Uterus (tissue), 4 donors: ENCODE results near the gene MED27. TPM values are rescaled to one million over a fixed set of nuclear protein-coding genes. Genes with fewer than 3 reads are reported as not detected.

Source experiments
- DNase-seq, 2 donors: peaks; one replicate each; pipeline ENCODE4 v3.0.0-alpha.2; 2019 to 2020
- H3K27ac ChIP-seq, 2 donors: fragments of 200-600 bp; sonication (generic); 1 replicate in 1 of 2; 2 replicates in 1 of 2; pipeline ENCODE4 v1.5.1; 2016 to 2018
- H3K27me3 ChIP-seq, 2 donors: fragments of 200-600 bp; sonication (generic); one replicate each; pipeline ENCODE4 v1.5.1; 2018 to 2019; ENCODE audit warnings: control low read depth in 1 of 2
- H3K36me3 ChIP-seq, 2 donors: fragments of 200-600 bp; sonication (generic); one replicate each; pipeline ENCODE4 v1.5.1; 2019; ENCODE audit warnings: control low read depth in 1 of 2
- H3K4me1 ChIP-seq, 2 donors: fragments of 200-600 bp; sonication (generic); one replicate each; pipeline ENCODE4 v1.5.1; 2018 to 2019; ENCODE audit warnings: control low read depth in 1 of 2
- H3K4me3 ChIP-seq, 2 donors: fragments of 200-600 bp; sonication (generic); 1 replicate in 1 of 2; 2 replicates in 1 of 2; pipeline ENCODE4 v1.5.1; 2018 to 2019; ENCODE audit warnings: mild to moderate bottlenecking in 1 of 2
- H3K9me3 ChIP-seq, 2 donors: fragments of 200-600 bp; sonication (generic); one replicate each; pipeline ENCODE4 v1.5.1; 2019; ENCODE audit warnings: control low read depth in 1 of 2
- CTCF ChIP-seq, 4 experiments: fragments of 200-600 bp in 2 of 4; fragments of 450-650 bp in 2 of 4; sonication (generic) in 2 of 4; IDR thresholded peaks; one replicate each; pipeline ENCODE4 v1.5.1; 2016 to 2019; ENCODE audit warnings: antibody characterized with exemption in 4 of 4, mild to moderate bottlenecking in 2 of 4, moderate library complexity in 1 of 4
- POLR2A ChIP-seq, 2 donors: fragments of 450-650 bp; IDR thresholded peaks; one replicate each; pipeline ENCODE4 v1.6.1; 2016; ENCODE audit warnings: antibody characterized with exemption in 2 of 2, mild to moderate bottlenecking in 1 of 2, moderate library complexity in 1 of 2
- intact Hi-C: fragments of 100-400 bp; cut with DNase I; formaldehyde crosslinking; loops from one replicate; pipeline ENCODE4 v1.15.1; 2023; ENCODE audit warnings: low total_unique reads
- total RNA-seq, 4 donors: library from RNA; depleted of rRNA in 3 of 4; stranded (reverse); fragments of >200 nt in 3 of 4; gene quantifications; one replicate each; pipeline versions ENCODE4 v1.1.0 to v1.2.4, GENCODE V29; 2014 to 2023
- donor health status: DM: yes; HTN: yes; CAD: no.

The MED27 gene
- total RNA-seq, 4 donors from 2014 or later = 4.6 to 29.3 (median 10.7) TPM

GRCh38 chr9:131812116-131812790, 267.4 kb downstream of the MED27 start:
- Histone ChIP-seq H3K4me1 (no peaks in the 10 kb centered on the region), H3K36me3 (no peaks in the 10 kb centered on the region), H3K27ac (no peak overlapping the region), H3K9me3 (no peaks in the 10 kb centered on the region), H3K4me3 (no peak overlapping the region), H3K27me3 (no peaks in the 10 kb centered on the region)
- intact Hi-C loops = no loop called here
- DNase-seq = no peak
- TF ChIP-seq POLR2A (IDR thresholded peaks at IDR 0.05) (no peak), CTCF (IDR thresholded peaks at IDR 0.05) (no peak)

GRCh38 chr9:131811405-131811804, 268.3 kb downstream of the MED27 start:
- TF ChIP-seq POLR2A (IDR thresholded peaks at IDR 0.05) = no peak
- TF ChIP-seq CTCF (IDR thresholded peaks at IDR 0.05) = no peak
- no peaks in the 10 kb centered on the region for H3K9me3 ChIP-seq
- H3K36me3 ChIP-seq = no peaks in the 10 kb centered on the region
- no peak overlapping the region for H3K27ac ChIP-seq
- intact Hi-C loops = no loop called here
- DNase-seq = no peak
- H3K27me3 ChIP-seq = no peaks in the 10 kb centered on the region
- H3K4me3 ChIP-seq = no peak overlapping the region
- no peaks in the 10 kb centered on the region for H3K4me1 ChIP-seq

- H3K4me1 ChIP-seq = no peaks in the 10 kb centered on the region
- no peak overlapping the region for H3K4me3 ChIP-seq
- TF ChIP-seq POLR2A (IDR thresholded peaks at IDR 0.05) = no peak
- TF ChIP-seq CTCF (IDR thresholded peaks at IDR 0.05) = no peak
- H3K36me3 ChIP-seq = no peaks in the 10 kb centered on the region
- H3K9me3 ChIP-seq = no peaks in the 10 kb centered on the region
- no peaks in the 10 kb centered on the region for H3K27me3 ChIP-seq
- DNase-seq = no peak
- intact Hi-C loops = no loop called here
- H3K27ac ChIP-seq = no peak overlapping the region
Observed at GRCh38 chr9:131810351-131811170, 269.1 kb downstream of the MED27 start.

Other genes with a start within 250 kb of the MED27 start
- 1 to 10 TPM in 2 of 4 donors, not detected in 2; 1.4 to 4.4 TPM for gene NTNG2, start 82.2 kb upstream of the MED27 start, total RNA-seq